Measurements from ENCODE around the gene APEX1. TPM values are rescaled to one million over a fixed set of nuclear protein-coding genes. Genes with fewer than 3 reads are reported as not detected.

APEX1 gene
- polyA plus RNA-seq, 1 of the 3 experiments (the other 2 are of a cell fraction), result 279 TPM

DNA sequence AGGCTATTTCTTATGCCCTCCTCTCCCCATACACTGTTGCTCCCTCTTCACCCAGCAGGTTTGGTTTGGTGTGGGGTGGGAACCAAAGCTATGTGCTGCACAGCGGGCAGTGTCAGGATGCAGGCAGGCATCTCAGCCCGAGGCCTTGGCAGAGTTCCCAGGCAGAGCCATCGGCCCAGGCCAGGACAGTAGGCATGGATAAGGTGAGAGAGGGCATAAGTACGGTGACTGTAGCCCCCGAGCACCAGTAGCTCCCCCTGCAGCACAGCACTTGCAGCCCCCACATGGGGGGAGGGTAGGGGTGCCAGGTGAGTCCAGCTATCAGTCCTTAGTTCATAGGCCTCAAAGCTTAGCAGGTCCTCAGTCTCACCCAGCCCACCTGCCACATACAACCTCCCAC, 26.2 kb upstream of the APEX1 start:
- H3K4me2 ChIP-seq, result no peak overlapping the region
- no peak overlapping the region for H3K9ac ChIP-seq
- no peaks in the 10 kb centered on the region for H3K36me3 ChIP-seq (replicated peaks in 1 of 2; ENCODE audit: control insufficient read depth in 1 of 2, insufficient read depth in 2 of 2, low read length in 1 of 2)
- no peak overlapping the region for H2AFZ ChIP-seq (ENCODE audit: low read depth)
- H3K27me3 ChIP-seq (ENCODE audit: insufficient read depth), result no peaks in the 10 kb centered on the region
- CTCF ChIA-PET, result interaction anchor here (2.0 kb wide), 1 partner anchor 13 kb away, joined by 7 read pairs; no protein-coding TSS in a partner anchor
- no peak overlapping the region for H3K27ac ChIP-seq (ENCODE audit: low read depth in 2 of 2, low read length in 1 of 2)
- no peak for DNase-seq
- no peaks in the 10 kb centered on the region for H3F3A ChIP-seq (replicated peaks; ENCODE audit: insufficient read depth)
- 52% methylated on average over 5 of the region's 5 CpGs for WGBS (ENCODE audit: low lambda C conversion rate)
- POLR2A ChIA-PET, result no interaction called here
- H3K79me2 ChIP-seq (ENCODE audit: insufficient read depth), result no peaks in the 10 kb centered on the region
- peaks cover 0 to 7% of the 10 kb centered on the region in 2 experiments; a peak in 1 of 4 replicates for H3K4me1 ChIP-seq (ENCODE audit: control insufficient read depth in 1 of 2, insufficient read depth in 2 of 2, low read depth in 1 of 2, low read length in 1 of 2)
- no peaks in the 10 kb centered on the region for H3K9me3 ChIP-seq
- no peaks in the 10 kb centered on the region for H4K20me1 ChIP-seq (ENCODE audit: insufficient read depth)
- no peak for TF ChIP-seq TCF12 (IDR thresholded peaks at IDR 0.05)
- no peak for TF ChIP-seq PBX3 (IDR thresholded peaks at IDR 0.05)
- H3K9me2 ChIP-seq, result no peaks in the 10 kb centered on the region
- H3K4me3 ChIP-seq (ENCODE audit: low read depth in 2 of 2, low read length in 1 of 2), result no peak overlapping the region

- no peak overlapping the region for H3K4me3 ChIP-seq (ENCODE audit: low read depth in 2 of 2, low read length in 1 of 2)
- H3K36me3 ChIP-seq (replicated peaks in 1 of 2; ENCODE audit: control insufficient read depth in 1 of 2, insufficient read depth in 2 of 2, low read length in 1 of 2), result no peaks in the 10 kb centered on the region
- TF ChIP-seq RAD21 (IDR thresholded peaks at IDR 0.05; ENCODE audit: low read length), result no peak
- TF ChIP-seq NFIC (IDR thresholded peaks at IDR 0.05; ENCODE audit: borderline replicate concordance), result peak; percentile 26; the same call in 1 of the 2 replicates
- no peaks in the 10 kb centered on the region for H3K27me3 ChIP-seq (ENCODE audit: insufficient read depth)
- no peak overlapping the region for H2AFZ ChIP-seq (ENCODE audit: low read depth)
- H4K20me1 ChIP-seq (ENCODE audit: insufficient read depth), result no peaks in the 10 kb centered on the region
- no peaks in the 10 kb centered on the region for H3K9me3 ChIP-seq
- no peaks in the 10 kb centered on the region for H3K79me2 ChIP-seq (ENCODE audit: insufficient read depth)
- no peak overlapping the region for H3K4me2 ChIP-seq
- H3K27ac ChIP-seq (ENCODE audit: low read depth in 2 of 2, low read length in 1 of 2), result no peak overlapping the region
- POLR2A ChIA-PET, result interaction anchor here (1.1 kb wide), 1 partner anchor 16 kb away, joined by 3 read pairs; no protein-coding TSS in a partner anchor
- H3K9me2 ChIP-seq, result no peaks in the 10 kb centered on the region
- 80% methylated on average over 8 of the region's 30 CpGs for WGBS (ENCODE audit: low lambda C conversion rate)
- peaks cover 0 to 7% of the 10 kb centered on the region in 2 experiments; a peak in 1 of 4 replicates for H3K4me1 ChIP-seq (ENCODE audit: control insufficient read depth in 1 of 2, insufficient read depth in 2 of 2, low read depth in 1 of 2, low read length in 1 of 2)
- H3K9ac ChIP-seq, result no peak overlapping the region
- CTCF ChIA-PET, result interaction anchor here (0.7 to 2.0 kb wide), 3 partner anchors 13 to 102 kb away, joined by 3 to 7 read pairs (median 3); no protein-coding TSS in a partner anchor
- DNase-seq, result no peak
- H3F3A ChIP-seq (replicated peaks; ENCODE audit: insufficient read depth), result no peaks in the 10 kb centered on the region
Measured at GRCh38 chr14:20429801-20430669, 25.0 kb upstream of the APEX1 start.

- ChIA-PET POLR2A (no interaction called here), CTCF (interaction anchor here (1.0 to 1.8 kb wide), 2 partner anchors 19 to 20 kb away, joined by 3 to 8 read pairs; no protein-coding TSS in a partner anchor)
- DNase-seq, result no peak
- no peak overlapping the region for H3K4me2 ChIP-seq
- peaks cover 0 to 2% of the 10 kb centered on the region in 2 experiments; a peak in 1 of 4 replicates for H3K4me1 ChIP-seq (ENCODE audit: control insufficient read depth in 1 of 2, insufficient read depth in 2 of 2, low read depth in 1 of 2, low read length in 1 of 2)
- H3K9me2 ChIP-seq, result no peaks in the 10 kb centered on the region
- H3K36me3 ChIP-seq (replicated peaks in 1 of 2; ENCODE audit: control insufficient read depth in 1 of 2, insufficient read depth in 2 of 2, low read length in 1 of 2), result no peaks in the 10 kb centered on the region
- 79% methylated on average over 31 of the region's 44 CpGs for WGBS (ENCODE audit: low lambda C conversion rate)
- H3K9ac ChIP-seq, result no peak overlapping the region
- no peak overlapping the region for H2AFZ ChIP-seq (ENCODE audit: low read depth)
- no peaks in the 10 kb centered on the region for H3K9me3 ChIP-seq
- H3K4me3 ChIP-seq (ENCODE audit: low read depth in 2 of 2, low read length in 1 of 2), result no peak overlapping the region
- no peaks in the 10 kb centered on the region; the same call in 1 of the 2 replicates for H3K27me3 ChIP-seq (ENCODE audit: insufficient read depth)
- no peak overlapping the region for H3K27ac ChIP-seq (ENCODE audit: low read depth in 2 of 2, low read length in 1 of 2)
- no peaks in the 10 kb centered on the region for H4K20me1 ChIP-seq (ENCODE audit: insufficient read depth)
- no peaks in the 10 kb centered on the region for H3F3A ChIP-seq (replicated peaks; ENCODE audit: insufficient read depth)
- H3K79me2 ChIP-seq (ENCODE audit: insufficient read depth), result no peaks in the 10 kb centered on the region
- no peak for TF ChIP-seq RFX5 (IDR thresholded peaks at IDR 0.05; ENCODE audit: low read length)
- TF ChIP-seq, protein P1, sequence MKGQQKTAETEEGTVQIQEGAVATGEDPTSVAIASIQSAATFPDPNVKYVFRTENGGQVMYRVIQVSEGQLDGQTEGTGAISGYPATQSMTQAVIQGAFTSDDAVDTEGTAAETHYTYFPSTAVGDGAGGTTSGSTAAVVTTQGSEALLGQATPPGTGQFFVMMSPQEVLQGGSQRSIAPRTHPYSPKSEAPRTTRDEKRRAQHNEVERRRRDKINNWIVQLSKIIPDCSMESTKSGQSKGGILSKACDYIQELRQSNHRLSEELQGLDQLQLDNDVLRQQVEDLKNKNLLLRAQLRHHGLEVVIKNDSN (IDR thresholded peaks at IDR 0.05; ENCODE audit: borderline replicate concordance, low read depth), result no peak
- TF ChIP-seq, protein P2, sequence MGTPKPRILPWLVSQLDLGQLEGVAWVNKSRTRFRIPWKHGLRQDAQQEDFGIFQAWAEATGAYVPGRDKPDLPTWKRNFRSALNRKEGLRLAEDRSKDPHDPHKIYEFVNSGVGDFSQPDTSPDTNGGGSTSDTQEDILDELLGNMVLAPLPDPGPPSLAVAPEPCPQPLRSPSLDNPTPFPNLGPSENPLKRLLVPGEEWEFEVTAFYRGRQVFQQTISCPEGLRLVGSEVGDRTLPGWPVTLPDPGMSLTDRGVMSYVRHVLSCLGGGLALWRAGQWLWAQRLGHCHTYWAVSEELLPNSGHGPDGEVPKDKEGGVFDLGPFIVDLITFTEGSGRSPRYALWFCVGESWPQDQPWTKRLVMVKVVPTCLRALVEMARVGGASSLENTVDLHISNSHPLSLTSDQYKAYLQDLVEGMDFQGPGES (IDR thresholded peaks at IDR 0.05; ENCODE audit: low read depth, low read length), result no peak
- no peak for TF ChIP-seq SIN3A (IDR thresholded peaks at IDR 0.05; ENCODE audit: borderline replicate concordance, low read depth, low read length)
- no peak for TF ChIP-seq NFIC (IDR thresholded peaks at IDR 0.05; ENCODE audit: borderline replicate concordance)
- TF ChIP-seq EZH2phosphoT487 (IDR thresholded peaks at IDR 0.05; ENCODE audit: borderline replicate concordance, low read depth), result no peak
- no peak for TF ChIP-seq RCOR1 (IDR thresholded peaks at IDR 0.05; ENCODE audit: low read length)
- no peak for TF ChIP-seq JUND (IDR thresholded peaks at IDR 0.05)
- no peak for TF ChIP-seq MEF2A (IDR thresholded peaks at IDR 0.05; ENCODE audit: borderline replicate concordance, low read depth)
- no peak for TF ChIP-seq EP300 (IDR thresholded peaks at IDR 0.05; ENCODE audit: borderline replicate concordance in 1 of 2, low read depth in 1 of 2, low read length in 1 of 2)
- no peak for TF ChIP-seq TAF1 (IDR thresholded peaks at IDR 0.05; ENCODE audit: borderline replicate concordance, low read depth, low read length)
Measured at GRCh38 chr14:20434701-20435581, 20.1 kb upstream of the APEX1 start.

All from SK-N-SH (cell line).